Osteocyte (in vitro differentiated cells): ENCODE measurements around the gene ITGB4. TPM values are rescaled to one million over a fixed set of nuclear protein-coding genes. Genes with fewer than 3 reads are reported as not detected.
A peak's percentile ranks its signal among the peaks of the same experiment; 100 is the strongest.

Experiments
- DNase-seq: peaks from one replicate; pipeline ENCODE4 v3.0.0; 2021; ENCODE audit warnings: mixed read lengths; ENCODE audit not compliant: unreplicated experiment; ENCODE audit errors: extremely low spot score
- H3K27ac Mint-ChIP-seq: one replicate; pipeline ENCODE4 v1.8.0; 2021; ENCODE audit warnings: mild to moderate bottlenecking, mixed read lengths; ENCODE audit not compliant: unreplicated experiment
- H3K27me3 Mint-ChIP-seq: one replicate; pipeline ENCODE4 v1.8.0; 2021; ENCODE audit warnings: mixed read lengths; ENCODE audit not compliant: unreplicated experiment
- H3K36me3 Mint-ChIP-seq: one replicate; pipeline ENCODE4 v1.8.0; 2021; ENCODE audit warnings: mixed read lengths; ENCODE audit not compliant: unreplicated experiment
- H3K4me1 Mint-ChIP-seq: one replicate; pipeline ENCODE4 v1.8.0; 2021; ENCODE audit warnings: mixed read lengths; ENCODE audit not compliant: unreplicated experiment
- H3K4me3 Mint-ChIP-seq: one replicate; pipeline ENCODE4 v1.8.0; 2021; ENCODE audit warnings: mild to moderate bottlenecking, moderate library complexity, mixed read lengths; ENCODE audit not compliant: unreplicated experiment
- H3K9me3 Mint-ChIP-seq: one replicate; pipeline ENCODE4 v1.8.0; 2021; ENCODE audit warnings: mixed read lengths; ENCODE audit not compliant: unreplicated experiment
- total RNA-seq: library from RNA; stranded (reverse); gene quantifications from 2 replicates; pipeline ENCODE4 v1.2.1, GENCODE V29; 2021
- TF ChIP-seq, protein P1 (sequence below): fragments of 200-600 bp; sonication (generic); IDR thresholded peaks from 2 replicates; pipeline ENCODE4 v1.5.0; 2021; ENCODE audit warnings: antibody characterized with exemption, mild to moderate bottlenecking, moderate library complexity

ITGB4 gene
- total RNA-seq, 1 donor from 2014 or later, result 460 TPM

DNA sequence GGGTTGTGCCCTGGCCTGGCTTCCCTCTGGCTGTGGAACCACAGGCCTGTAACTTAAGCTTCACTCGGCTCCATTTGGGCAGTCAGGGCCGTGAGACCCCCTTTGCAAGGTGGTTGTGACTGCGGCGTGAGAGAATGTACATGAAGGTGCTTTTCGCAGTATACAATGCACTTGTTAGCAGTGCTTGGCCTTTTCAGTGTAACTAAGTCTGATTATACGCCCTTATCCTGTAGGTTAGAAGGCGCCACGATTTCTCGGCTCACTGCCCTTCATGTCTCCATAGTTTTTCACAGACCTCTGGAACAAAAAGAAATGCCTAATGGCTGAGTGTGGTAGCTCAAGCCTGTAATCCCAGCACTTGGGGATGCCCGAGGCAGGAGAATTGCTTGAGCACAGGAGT is 40.8 kb upstream of the ITGB4 start:
- Mint-ChIP-seq H3K27me3 (no peaks in the 10 kb centered on the region), H3K4me3 (no peak overlapping the region), H3K27ac (peak overlapping the region; percentile 94), H3K36me3 (peaks cover 8% of the 10 kb centered on the region), H3K4me1 (peaks cover 74% of the 10 kb centered on the region), H3K9me3 (no peaks in the 10 kb centered on the region)
- TF ChIP-seq, protein P1, sequence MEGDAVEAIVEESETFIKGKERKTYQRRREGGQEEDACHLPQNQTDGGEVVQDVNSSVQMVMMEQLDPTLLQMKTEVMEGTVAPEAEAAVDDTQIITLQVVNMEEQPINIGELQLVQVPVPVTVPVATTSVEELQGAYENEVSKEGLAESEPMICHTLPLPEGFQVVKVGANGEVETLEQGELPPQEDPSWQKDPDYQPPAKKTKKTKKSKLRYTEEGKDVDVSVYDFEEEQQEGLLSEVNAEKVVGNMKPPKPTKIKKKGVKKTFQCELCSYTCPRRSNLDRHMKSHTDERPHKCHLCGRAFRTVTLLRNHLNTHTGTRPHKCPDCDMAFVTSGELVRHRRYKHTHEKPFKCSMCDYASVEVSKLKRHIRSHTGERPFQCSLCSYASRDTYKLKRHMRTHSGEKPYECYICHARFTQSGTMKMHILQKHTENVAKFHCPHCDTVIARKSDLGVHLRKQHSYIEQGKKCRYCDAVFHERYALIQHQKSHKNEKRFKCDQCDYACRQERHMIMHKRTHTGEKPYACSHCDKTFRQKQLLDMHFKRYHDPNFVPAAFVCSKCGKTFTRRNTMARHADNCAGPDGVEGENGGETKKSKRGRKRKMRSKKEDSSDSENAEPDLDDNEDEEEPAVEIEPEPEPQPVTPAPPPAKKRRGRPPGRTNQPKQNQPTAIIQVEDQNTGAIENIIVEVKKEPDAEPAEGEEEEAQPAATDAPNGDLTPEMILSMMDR, result no peak
- DNase-seq, result no peak

GRCh38 chr17:75681289-75681688 is 40.0 kb upstream of the ITGB4 start:
- H3K36me3 Mint-ChIP-seq, result peaks cover 6% of the 10 kb centered on the region
- peaks cover 78% of the 10 kb centered on the region for H3K4me1 Mint-ChIP-seq
- TF ChIP-seq, protein P1, result no peak
- H3K4me3 Mint-ChIP-seq, result no peak overlapping the region
- no peaks in the 10 kb centered on the region for H3K9me3 Mint-ChIP-seq
- no peak for DNase-seq
- H3K27me3 Mint-ChIP-seq, result no peaks in the 10 kb centered on the region
- H3K27ac Mint-ChIP-seq, result peak overlapping the region; percentile 94

- Mint-ChIP-seq H3K9me3 (no peaks in the 10 kb centered on the region), H3K36me3 (peaks cover 6% of the 10 kb centered on the region), H3K27me3 (no peaks in the 10 kb centered on the region), H3K27ac (peak overlapping the region; percentile 95), H3K4me3 (no peak overlapping the region), H3K4me1 (peaks cover 82% of the 10 kb centered on the region)
- TF ChIP-seq, protein P1, result no peak
- DNase-seq, result no peak
Observed at GRCh38 chr17:75683583-75683982, 37.7 kb upstream of the ITGB4 start.

- Mint-ChIP-seq H3K9me3 (no peaks in the 10 kb centered on the region), H3K27me3 (no peaks in the 10 kb centered on the region), H3K4me1 (peaks cover 82% of the 10 kb centered on the region), H3K36me3 (peaks cover 4% of the 10 kb centered on the region), H3K4me3 (no peak overlapping the region), H3K27ac (peak overlapping the region; percentile 95)
- DNase-seq, result no peak
- TF ChIP-seq, protein P1, result no peak
Observed at GRCh38 chr17:75684249-75684648, 37.0 kb upstream of the ITGB4 start.

GRCh38 chr17:75684924-75685323 is 36.3 kb upstream of the ITGB4 start:
- Mint-ChIP-seq H3K4me1 (peaks cover 81% of the 10 kb centered on the region), H3K27ac (peak overlapping the region; percentile 95)

More at GRCh38 chr17:75684924-75685323, 36.3 kb upstream of the ITGB4 start:
- no peaks in the 10 kb centered on the region for H3K27me3 Mint-ChIP-seq
- TF ChIP-seq, protein P1, result no peak
- DNase-seq, result no peak
- H3K9me3 Mint-ChIP-seq, result no peaks in the 10 kb centered on the region
- peaks cover 3% of the 10 kb centered on the region for H3K36me3 Mint-ChIP-seq
- peak overlapping the region; percentile 22 for H3K4me3 Mint-ChIP-seq
